HepG2 (cell line): ENCODE measurements around the gene ADGRV1. TPM values are rescaled to one million over a fixed set of nuclear protein-coding genes. Genes with fewer than 3 reads are reported as not detected.

Source experiments
- GATAD2A ChIP-seq: IDR thresholded peaks from 2 replicates; pipeline ENCODE4 v1.6.1; 2016
- KDM2A ChIP-seq: sonication (generic); formaldehyde crosslinking; IDR thresholded peaks from 2 replicates; pipeline ENCODE4 v1.4.0; 2020; ENCODE audit warnings: low read depth, missing genetic modification reagents, borderline replicate concordance
- PHF5A ChIP-seq: IDR thresholded peaks from one replicate; pipeline ENCODE4 v1.6.1; 2018; ENCODE audit warnings: low read depth, missing genetic modification reagents; ENCODE audit not compliant: unreplicated experiment
- POGZ ChIP-seq: sonication (generic); formaldehyde crosslinking; IDR thresholded peaks from 2 replicates; pipeline ENCODE4 v1.4.0; 2020; ENCODE audit warnings: mild to moderate bottlenecking, missing genetic modification reagents
- POLR2AphosphoS2 ChIP-seq: IDR thresholded peaks from 2 replicates; pipeline ENCODE4 v1.6.1; 2011; ENCODE audit warnings: low read depth, low read length, improper control_type of control experiment
- SMAD1 ChIP-seq: sonication (generic); formaldehyde crosslinking; IDR thresholded peaks from 2 replicates; pipeline ENCODE4 v1.4.0; 2020; ENCODE audit warnings: missing genetic modification reagents, low read depth, mild to moderate bottlenecking, borderline replicate concordance
- SMC3 ChIP-seq: IDR thresholded peaks from 2 replicates; pipeline ENCODE4 v1.6.1; 2011; ENCODE audit warnings: low read length, improper control_type of control experiment
- TBX2 ChIP-seq: sonication (generic); formaldehyde crosslinking; IDR thresholded peaks from 2 replicates; pipeline ENCODE4 v1.5.0; 2020; ENCODE audit warnings: missing genetic modification reagents, mild to moderate bottlenecking, borderline replicate concordance
- ZBTB43 ChIP-seq: sonication (generic); formaldehyde crosslinking; conservative IDR thresholded peaks from 2 replicates; pipeline ENCODE4 v1.4.0; 2020; ENCODE audit warnings: missing genetic modification reagents
- ZNF766 ChIP-seq: sonication (generic); formaldehyde crosslinking; IDR thresholded peaks from 2 replicates; pipeline ENCODE4 v1.5.0; 2020; ENCODE audit warnings: missing genetic modification reagents, borderline replicate concordance
- polyA plus RNA-seq, 8 experiments: library from polyadenylated mRNA; depleted of rRNA in 3 of 8; stranded (reverse) in 7 of 8; unstranded in 1 of 8; fragments of >200 nt; fragmentation: Illumina TruSeq in 4 of 8; extraction: Trizol in 4 of 8; gene quantifications; 2 replicates each; pipeline versions ENCODE4 v1.2.1 to v1.2.3, GENCODE V29; 2011 to 2016; ENCODE audit warnings: low read depth in 4 of 8, missing spikeins in 1 of 8, mixed read lengths in 1 of 8; ENCODE audit not compliant: insufficient read depth in 1 of 8
- total RNA-seq, 5 experiments: library from RNA; depleted of rRNA; stranded (reverse); fragments of >200 nt; fragmentation: Illumina TruSeq; extraction: Trizol; gene quantifications; 2 replicates each; pipeline ENCODE4 v1.2.3, GENCODE V29; 2016; ENCODE audit warnings: low read depth in 1 of 5
- TF ChIP-seq, protein P1 (sequence below), 2 experiments: sonication (generic) in 1 of 2; formaldehyde crosslinking in 1 of 2; IDR thresholded peaks; 2 replicates each; pipeline versions ENCODE4 v1.4.0 to v1.6.1; 2018 to 2020; ENCODE audit warnings: missing genetic modification reagents in 2 of 2, borderline replicate concordance in 1 of 2, low read depth in 1 of 2, mild to moderate bottlenecking in 1 of 2, missing biosample characterization in 1 of 2
- TF ChIP-seq, protein P2 (sequence below): sonication (generic); formaldehyde crosslinking; IDR thresholded peaks from 2 replicates; pipeline ENCODE4 v1.4.0; 2020; ENCODE audit warnings: missing genetic modification reagents, borderline replicate concordance
- TF ChIP-seq, protein P3 (sequence below): conservative IDR thresholded peaks from 2 replicates; pipeline ENCODE4 v1.6.1; 2018; ENCODE audit warnings: missing genetic modification reagents
- TF ChIP-seq, protein P4 (sequence below): sonication (generic); formaldehyde crosslinking; IDR thresholded peaks from 2 replicates; pipeline ENCODE4 v1.4.0; 2020; ENCODE audit warnings: missing genetic modification reagents

ADGRV1 gene
- total and polyA plus RNA-seq, 2 of the 13 experiments (the other 11 are each of a cell fraction or from before 2014, with no cell fraction given) = 1.7 to 3.9 TPM

DNA sequence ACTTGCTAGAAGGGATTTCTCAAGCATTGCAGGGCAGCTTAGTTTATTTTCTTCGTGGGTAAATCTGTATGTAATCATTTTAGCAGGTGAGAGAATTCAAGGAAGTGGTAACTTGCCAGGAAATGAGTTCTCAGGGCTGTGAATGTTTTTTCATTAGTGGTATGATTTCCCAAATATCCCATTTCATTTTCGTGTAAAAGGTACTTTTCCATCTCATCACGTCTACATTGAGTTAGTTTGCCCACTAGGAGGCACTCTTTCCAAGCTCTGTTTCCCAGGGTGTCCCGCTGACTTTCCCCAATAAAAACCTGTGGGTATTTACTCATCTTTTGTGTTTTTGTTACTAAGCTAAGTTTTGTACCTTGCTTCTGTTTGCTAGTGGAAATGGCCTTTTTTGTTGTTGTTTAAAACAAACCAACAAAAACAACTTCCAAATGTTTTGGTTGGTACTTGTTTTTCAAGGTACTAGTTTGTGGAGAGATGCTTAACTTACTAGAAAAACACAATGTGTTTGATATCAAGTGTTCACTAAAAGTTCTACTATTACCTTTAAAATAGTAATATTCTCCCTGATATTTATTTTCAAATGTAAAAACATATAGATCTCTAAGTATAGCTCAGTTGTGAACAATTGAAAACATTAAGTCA lies 373.6 kb downstream of the ADGRV1 start (continued):
- TF ChIP-seq, protein P1, sequence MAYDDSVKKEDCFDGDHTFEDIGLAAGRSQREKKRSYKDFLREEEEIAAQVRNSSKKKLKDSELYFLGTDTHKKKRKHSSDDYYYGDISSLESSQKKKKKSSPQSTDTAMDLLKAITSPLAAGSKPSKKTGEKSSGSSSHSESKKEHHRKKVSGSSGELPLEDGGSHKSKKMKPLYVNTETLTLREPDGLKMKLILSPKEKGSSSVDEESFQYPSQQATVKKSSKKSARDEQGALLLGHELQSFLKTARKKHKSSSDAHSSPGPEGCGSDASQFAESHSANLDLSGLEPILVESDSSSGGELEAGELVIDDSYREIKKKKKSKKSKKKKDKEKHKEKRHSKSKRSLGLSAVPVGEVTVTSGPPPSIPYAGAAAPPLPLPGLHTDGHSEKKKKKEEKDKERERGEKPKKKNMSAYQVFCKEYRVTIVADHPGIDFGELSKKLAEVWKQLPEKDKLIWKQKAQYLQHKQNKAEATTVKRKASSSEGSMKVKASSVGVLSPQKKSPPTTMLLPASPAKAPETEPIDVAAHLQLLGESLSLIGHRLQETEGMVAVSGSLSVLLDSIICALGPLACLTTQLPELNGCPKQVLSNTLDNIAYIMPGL (CRISPR knock-in tag; IDR thresholded peaks at IDR 0.05; ENCODE audit: borderline replicate concordance in 1 of 2, low read depth in 1 of 2) = no peak
- TF ChIP-seq, protein P2, sequence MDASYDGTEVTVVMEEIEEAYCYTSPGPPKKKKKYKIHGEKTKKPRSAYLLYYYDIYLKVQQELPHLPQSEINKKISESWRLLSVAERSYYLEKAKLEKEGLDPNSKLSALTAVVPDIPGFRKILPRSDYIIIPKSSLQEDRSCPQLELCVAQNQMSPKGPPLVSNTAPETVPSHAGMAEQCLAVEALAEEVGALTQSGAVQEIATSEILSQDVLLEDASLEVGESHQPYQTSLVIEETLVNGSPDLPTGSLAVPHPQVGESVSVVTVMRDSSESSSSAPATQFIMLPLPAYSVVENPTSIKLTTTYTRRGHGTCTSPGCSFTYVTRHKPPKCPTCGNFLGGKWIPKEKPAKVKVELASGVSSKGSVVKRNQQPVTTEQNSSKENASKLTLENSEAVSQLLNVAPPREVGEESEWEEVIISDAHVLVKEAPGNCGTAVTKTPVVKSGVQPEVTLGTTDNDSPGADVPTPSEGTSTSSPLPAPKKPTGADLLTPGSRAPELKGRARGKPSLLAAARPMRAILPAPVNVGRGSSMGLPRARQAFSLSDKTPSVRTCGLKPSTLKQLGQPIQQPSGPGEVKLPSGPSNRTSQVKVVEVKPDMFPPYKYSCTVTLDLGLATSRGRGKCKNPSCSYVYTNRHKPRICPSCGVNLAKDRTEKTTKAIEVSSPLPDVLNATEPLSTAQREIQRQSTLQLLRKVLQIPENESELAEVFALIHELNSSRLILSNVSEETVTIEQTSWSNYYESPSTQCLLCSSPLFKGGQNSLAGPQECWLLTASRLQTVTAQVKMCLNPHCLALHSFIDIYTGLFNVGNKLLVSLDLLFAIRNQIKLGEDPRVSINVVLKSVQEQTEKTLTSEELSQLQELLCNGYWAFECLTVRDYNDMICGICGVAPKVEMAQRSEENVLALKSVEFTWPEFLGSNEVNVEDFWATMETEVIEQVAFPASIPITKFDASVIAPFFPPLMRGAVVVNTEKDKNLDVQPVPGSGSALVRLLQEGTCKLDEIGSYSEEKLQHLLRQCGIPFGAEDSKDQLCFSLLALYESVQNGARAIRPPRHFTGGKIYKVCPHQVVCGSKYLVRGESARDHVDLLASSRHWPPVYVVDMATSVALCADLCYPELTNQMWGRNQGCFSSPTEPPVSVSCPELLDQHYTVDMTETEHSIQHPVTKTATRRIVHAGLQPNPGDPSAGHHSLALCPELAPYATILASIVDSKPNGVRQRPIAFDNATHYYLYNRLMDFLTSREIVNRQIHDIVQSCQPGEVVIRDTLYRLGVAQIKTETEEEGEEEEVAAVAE (CRISPR knock-in tag) = no peak
- TF ChIP-seq ZNF766 (CRISPR knock-in tag) (no peak), POGZ (no peak), SMAD1 (no peak), KDM2A (CRISPR knock-in tag) (no peak), GATAD2A (CRISPR knock-in tag) (peak; percentile 27; the same call in 1 of the 2 replicates), PHF5A (CRISPR knock-in tag) (no peak), POLR2AphosphoS2 (no peak), TBX2 (no peak), SMC3 (peak; percentile 95), ZBTB43 (CRISPR knock-in tag) (no peak)
- TF ChIP-seq, protein P3, sequence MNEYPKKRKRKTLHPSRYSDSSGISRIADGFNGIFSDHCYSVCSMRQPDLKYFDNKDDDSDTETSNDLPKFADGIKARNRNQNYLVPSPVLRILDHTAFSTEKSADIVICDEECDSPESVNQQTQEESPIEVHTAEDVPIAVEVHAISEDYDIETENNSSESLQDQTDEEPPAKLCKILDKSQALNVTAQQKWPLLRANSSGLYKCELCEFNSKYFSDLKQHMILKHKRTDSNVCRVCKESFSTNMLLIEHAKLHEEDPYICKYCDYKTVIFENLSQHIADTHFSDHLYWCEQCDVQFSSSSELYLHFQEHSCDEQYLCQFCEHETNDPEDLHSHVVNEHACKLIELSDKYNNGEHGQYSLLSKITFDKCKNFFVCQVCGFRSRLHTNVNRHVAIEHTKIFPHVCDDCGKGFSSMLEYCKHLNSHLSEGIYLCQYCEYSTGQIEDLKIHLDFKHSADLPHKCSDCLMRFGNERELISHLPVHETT (CRISPR knock-in tag) = no peak
- TF ChIP-seq, protein P4, sequence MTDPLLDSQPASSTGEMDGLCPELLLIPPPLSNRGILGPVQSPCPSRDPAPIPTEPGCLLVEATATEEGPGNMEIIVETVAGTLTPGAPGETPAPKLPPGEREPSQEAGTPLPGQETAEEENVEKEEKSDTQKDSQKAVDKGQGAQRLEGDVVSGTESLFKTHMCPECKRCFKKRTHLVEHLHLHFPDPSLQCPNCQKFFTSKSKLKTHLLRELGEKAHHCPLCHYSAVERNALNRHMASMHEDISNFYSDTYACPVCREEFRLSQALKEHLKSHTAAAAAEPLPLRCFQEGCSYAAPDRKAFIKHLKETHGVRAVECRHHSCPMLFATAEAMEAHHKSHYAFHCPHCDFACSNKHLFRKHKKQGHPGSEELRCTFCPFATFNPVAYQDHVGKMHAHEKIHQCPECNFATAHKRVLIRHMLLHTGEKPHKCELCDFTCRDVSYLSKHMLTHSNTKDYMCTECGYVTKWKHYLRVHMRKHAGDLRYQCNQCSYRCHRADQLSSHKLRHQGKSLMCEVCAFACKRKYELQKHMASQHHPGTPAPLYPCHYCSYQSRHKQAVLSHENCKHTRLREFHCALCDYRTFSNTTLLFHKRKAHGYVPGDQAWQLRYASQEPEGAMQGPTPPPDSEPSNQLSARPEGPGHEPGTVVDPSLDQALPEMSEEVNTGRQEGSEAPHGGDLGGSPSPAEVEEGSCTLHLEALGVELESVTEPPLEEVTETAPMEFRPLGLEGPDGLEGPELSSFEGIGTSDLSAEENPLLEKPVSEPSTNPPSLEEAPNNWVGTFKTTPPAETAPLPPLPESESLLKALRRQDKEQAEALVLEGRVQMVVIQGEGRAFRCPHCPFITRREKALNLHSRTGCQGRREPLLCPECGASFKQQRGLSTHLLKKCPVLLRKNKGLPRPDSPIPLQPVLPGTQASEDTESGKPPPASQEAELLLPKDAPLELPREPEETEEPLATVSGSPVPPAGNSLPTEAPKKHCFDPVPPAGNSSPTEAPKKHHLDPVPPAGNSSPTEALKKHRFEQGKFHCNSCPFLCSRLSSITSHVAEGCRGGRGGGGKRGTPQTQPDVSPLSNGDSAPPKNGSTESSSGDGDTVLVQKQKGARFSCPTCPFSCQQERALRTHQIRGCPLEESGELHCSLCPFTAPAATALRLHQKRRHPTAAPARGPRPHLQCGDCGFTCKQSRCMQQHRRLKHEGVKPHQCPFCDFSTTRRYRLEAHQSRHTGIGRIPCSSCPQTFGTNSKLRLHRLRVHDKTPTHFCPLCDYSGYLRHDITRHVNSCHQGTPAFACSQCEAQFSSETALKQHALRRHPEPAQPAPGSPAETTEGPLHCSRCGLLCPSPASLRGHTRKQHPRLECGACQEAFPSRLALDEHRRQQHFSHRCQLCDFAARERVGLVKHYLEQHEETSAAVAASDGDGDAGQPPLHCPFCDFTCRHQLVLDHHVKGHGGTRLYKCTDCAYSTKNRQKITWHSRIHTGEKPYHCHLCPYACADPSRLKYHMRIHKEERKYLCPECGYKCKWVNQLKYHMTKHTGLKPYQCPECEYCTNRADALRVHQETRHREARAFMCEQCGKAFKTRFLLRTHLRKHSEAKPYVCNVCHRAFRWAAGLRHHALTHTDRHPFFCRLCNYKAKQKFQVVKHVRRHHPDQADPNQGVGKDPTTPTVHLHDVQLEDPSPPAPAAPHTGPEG (CRISPR knock-in tag) = no peak
